ENCODE data around the gene ZFYVE28. TPM values are rescaled to one million over a fixed set of nuclear protein-coding genes. Genes with fewer than 3 reads are reported as not detected.

ZFYVE28 gene
- total RNA-seq, 1 donor from 2014 or later, result 16.6 TPM

GRCh38 chr4:2333916-2334644 lies 84.4 kb downstream of the ZFYVE28 start:
- intact Hi-C loops (cut with DNase I), result no loop called here
- TF ChIP-seq CTCF (IDR thresholded peaks at IDR 0.05), result no peak
- no peak for DNase-seq
- no peak overlapping the region for H3K27ac ChIP-seq
- no peak for ATAC-seq
- H3K4me1 ChIP-seq, result no peaks in the 10 kb centered on the region
- no peaks in the 10 kb centered on the region for H3K27me3 ChIP-seq
- no peaks in the 10 kb centered on the region for H3K36me3 ChIP-seq
- no peaks in the 10 kb centered on the region for H3K9me3 ChIP-seq
- H3K4me3 ChIP-seq, result no peak overlapping the region

GRCh38 chr4:2333356-2333841 lies 85.0 kb downstream of the ZFYVE28 start:
- ATAC-seq (peak; percentile 76), DNase-seq (peak; percentile 84)
- Histone ChIP-seq H3K4me1 (no peaks in the 10 kb centered on the region), H3K4me3 (no peak overlapping the region), H3K36me3 (no peaks in the 10 kb centered on the region), H3K27ac (no peak overlapping the region), H3K9me3 (no peaks in the 10 kb centered on the region), H3K27me3 (no peaks in the 10 kb centered on the region)
- intact Hi-C loops (cut with DNase I), result no loop called here
- TF ChIP-seq CTCF (IDR thresholded peaks at IDR 0.05), result no peak

- intact Hi-C loops (cut with DNase I), result no loop called here
- no peaks in the 10 kb centered on the region for H3K27me3 ChIP-seq
- H3K27ac ChIP-seq, result no peak overlapping the region
- no peaks in the 10 kb centered on the region for H3K36me3 ChIP-seq
- ATAC-seq, result no peak
- no peak for DNase-seq
- no peak overlapping the region for H3K4me3 ChIP-seq
- H3K4me1 ChIP-seq, result no peaks in the 10 kb centered on the region
- no peak for TF ChIP-seq CTCF (IDR thresholded peaks at IDR 0.05)
- H3K9me3 ChIP-seq, result peaks cover 4% of the 10 kb centered on the region
These were observed 85.5 kb downstream of the ZFYVE28 start for GRCh38 chr4:2332976-2333319.

GRCh38 chr4:2332201-2332975 lies 86.1 kb downstream of the ZFYVE28 start:
- Histone ChIP-seq H3K27me3 (no peaks in the 10 kb centered on the region), H3K36me3 (no peaks in the 10 kb centered on the region), H3K9me3 (peaks cover 9% of the 10 kb centered on the region), H3K4me1 (no peaks in the 10 kb centered on the region), H3K4me3 (no peak overlapping the region), H3K27ac (no peak overlapping the region)
- intact Hi-C loops (cut with DNase I), result no loop called here
- no peak for DNase-seq
- no peak for ATAC-seq
- no peak for TF ChIP-seq CTCF (IDR thresholded peaks at IDR 0.05)

- ATAC-seq (no peak), DNase-seq (no peak)
These were observed 86.8 kb downstream of the ZFYVE28 start for GRCh38 chr4:2331519-2332200.

More at GRCh38 chr4:2331519-2332200, 86.8 kb downstream of the ZFYVE28 start:
- H3K9me3 ChIP-seq, result peaks cover 11% of the 10 kb centered on the region
- no peaks in the 10 kb centered on the region for H3K4me1 ChIP-seq
- H3K27me3 ChIP-seq, result no peaks in the 10 kb centered on the region
- TF ChIP-seq CTCF (IDR thresholded peaks at IDR 0.05), result no peak
- H3K4me3 ChIP-seq, result no peak overlapping the region
- intact Hi-C loops (cut with DNase I), result no loop called here
- H3K27ac ChIP-seq, result no peak overlapping the region
- no peaks in the 10 kb centered on the region for H3K36me3 ChIP-seq
